Hippocampal formation (tissue), 2 donors: ENCODE results near the gene RARA.

Experiments used
- DNase-seq, 2 donors: peaks; one replicate each; lab custom pipeline; 2025; lab: John Stamatoyannopoulos, UW

RARA gene

DNA sequence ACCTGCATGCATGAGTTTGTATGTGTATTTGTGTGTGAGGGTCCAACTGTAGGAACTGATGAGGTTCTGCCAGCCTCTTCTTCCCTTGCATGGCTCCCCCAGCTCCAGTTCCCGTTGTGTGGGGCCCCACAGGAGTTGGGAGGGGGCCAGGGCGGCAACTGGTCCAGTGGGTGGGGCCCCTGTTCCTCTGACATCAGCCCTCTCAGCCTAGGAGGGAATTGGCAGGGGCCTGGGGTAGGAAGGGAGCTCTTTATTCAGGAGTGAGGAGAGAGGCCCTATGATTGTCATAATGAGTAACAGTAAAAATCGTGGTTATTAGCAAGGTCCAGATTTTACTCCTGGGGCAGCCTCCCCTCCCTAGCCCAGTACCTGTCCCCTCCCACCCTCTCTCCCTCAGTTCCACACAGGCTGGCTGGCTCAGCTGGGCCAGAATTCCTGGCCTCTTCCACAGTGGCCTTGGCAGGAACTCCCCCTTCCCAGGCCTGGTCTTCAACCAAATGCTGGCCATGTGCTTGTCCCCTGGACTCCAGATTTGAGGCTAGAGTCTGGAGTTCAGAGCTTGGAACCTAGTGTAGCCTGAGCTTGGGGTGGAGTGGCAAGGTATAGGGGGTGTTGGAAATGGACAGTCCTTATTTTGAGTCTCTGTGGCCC, 18.9 kb downstream of the RARA start:
- DNase-seq, result no peak

DNA sequence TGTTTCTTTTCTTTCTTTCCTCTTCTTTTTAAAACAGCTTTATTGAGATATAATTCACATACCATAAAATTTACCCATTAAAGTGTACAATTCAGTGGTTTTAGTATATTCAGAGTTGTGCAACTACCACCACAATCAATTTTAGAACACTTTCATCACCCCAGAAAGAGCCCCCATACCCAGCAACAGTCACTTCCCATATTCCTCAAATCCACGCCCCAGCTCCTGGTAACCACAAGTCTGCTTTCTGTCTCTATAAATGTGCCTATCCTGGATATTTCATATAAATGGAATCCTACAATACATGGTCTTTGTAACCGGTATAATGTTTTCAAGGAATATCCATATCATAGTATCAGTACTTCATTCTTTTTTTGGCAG, 19.4 kb downstream of the RARA start:
- DNase-seq, result no peak

DNA sequence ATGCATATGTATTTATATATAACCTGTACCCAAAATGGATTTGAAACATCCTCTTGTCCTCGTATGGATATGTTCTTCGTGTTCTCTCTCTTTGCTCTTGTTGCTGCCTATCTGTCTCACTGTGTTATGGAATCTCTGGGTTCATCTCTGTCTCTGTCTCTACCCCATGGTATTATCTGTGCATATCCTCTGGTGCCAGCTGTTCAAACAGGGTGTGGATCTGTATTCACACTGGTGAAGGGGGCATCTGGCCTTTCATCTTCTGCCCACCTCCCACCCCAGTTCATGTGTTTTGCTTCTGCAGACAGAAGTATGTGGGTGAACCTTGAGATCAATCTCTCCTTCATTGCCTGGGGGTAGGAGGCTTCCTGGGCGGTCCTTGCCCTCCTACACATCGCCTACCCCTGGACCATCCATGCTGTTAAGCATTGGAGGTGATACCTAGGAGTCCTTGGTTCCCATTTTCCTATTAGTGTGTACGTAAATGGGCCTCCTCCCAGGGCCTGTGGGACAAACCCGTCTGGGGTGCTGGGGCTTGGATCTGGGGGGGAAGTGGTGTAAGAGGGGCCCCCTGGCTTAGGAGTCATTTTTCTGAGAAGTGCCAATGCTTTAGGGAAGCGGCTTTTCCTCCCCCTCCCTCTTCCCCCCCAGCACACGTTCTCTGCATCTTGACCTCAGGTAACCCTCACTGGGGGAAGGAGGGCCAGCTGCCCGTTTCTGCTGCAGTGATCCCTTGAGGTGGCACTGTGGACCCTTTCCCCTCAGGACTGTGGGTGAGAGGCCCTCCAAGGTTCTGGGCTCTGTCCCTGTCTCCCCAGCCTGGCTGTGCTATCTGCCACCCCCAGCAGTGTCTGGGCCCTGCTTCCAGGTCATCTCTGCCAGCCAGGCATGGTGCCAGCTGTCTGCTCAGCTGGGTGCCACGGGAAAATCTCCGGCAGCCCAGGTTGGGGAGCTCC, 21.1 kb downstream of the RARA start:
- DNase-seq, result no peak

DNA sequence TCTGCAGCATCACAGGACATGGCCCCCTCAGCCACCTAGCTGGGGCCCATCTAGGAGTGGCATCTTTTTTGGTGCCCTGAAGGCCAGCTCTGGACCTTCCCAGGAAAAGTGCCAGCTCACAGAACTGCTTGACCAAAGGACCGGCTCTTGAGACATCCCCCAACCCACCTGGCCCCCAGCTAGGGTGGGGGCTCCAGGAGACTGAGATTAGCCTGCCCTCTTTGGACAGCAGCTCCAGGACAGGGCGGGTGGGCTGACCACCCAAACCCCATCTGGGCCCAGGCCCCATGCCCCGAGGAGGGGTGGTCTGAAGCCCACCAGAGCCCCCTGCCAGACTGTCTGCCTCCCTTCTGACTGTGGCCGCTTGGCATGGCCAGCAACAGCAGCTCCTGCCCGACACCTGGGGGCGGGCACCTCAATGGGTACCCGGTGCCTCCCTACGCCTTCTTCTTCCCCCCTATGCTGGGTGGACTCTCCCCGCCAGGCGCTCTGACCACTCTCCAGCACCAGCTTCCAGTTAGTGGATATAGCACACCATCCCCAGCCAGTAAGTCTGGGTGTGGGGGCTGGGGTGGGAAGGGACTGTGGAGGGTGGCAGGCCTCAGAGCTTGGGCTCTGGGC, 22.0 kb downstream of the RARA start:
- DNase-seq, result no peak

DNA sequence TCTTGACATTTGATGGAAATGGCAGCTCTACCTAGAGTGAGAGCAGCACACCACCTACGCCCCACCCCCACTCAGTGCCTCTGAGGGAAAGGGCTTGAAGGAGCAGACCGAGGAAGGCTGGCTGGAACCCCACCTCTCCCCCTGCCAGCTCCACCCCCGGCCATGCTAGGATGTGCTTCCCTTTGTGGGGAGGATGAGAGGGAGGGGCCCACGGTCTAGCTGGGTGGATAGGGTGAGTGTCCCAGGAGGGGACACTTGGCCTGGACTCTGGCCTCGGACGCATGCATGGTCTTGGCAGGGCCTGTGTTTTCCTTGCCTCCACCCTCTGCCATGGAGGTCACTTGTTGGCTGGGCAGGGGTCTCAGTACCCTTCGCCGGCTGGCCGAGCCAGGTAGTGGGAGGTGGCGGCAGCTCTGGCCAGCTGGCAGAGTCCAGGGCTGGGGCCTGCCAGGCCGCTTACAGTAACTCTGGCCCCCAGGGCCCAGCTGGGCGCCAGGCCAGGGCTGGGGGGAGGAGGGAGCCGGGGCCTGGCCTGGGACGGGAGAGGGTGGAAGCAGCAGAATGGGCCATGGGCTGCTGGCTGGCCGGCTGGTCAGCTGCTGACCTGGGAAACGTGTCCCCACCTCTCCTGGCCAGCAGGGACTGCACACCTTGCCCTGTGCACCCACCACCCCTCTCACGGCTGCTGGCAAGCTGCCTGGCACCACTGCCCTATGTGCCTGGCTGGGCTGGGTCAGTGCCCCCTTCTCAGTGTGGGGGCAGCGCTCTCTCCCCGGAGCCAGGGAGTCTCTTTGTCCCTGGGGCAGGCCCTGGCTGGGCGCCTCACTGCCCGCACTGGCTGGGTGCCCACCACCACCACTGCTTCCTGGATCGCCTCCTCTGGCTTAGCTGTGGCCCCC, 23.0 kb downstream of the RARA start:
- DNase-seq, result peak; percentile 50 to 70

DNA sequence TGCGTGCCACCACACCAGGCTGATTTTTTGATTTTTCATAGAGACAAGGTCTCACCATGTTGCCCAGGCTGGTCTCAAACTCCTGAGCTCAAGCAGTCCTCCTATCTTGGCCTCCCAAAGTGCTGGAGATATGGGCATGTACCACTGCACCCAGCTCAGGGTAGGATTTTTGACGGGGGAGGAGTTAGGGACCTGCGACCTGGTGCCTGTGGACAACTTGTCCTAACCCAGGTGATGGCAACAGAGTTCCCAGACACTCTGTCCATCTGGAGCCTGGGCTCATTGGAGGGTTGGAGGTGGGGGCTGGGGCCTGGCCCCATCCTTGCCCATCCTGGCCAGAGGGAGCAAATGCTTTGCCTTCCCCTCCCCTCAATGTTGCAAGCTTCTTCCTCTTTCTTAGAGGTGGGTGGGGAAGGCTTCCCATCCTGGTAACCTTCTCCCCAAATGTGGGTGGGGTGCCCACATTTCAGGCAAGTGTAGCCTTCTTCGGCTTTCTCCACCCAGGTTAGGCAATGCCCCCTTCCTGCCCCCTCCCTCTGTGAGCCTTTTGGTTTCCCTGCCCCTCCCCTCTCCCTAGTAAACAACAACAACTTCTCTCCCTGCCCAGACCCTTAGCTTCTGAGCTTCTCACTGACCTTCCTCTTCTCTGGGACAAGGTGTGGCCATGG, 24.9 kb downstream of the RARA start:
- no peak for DNase-seq

DNA sequence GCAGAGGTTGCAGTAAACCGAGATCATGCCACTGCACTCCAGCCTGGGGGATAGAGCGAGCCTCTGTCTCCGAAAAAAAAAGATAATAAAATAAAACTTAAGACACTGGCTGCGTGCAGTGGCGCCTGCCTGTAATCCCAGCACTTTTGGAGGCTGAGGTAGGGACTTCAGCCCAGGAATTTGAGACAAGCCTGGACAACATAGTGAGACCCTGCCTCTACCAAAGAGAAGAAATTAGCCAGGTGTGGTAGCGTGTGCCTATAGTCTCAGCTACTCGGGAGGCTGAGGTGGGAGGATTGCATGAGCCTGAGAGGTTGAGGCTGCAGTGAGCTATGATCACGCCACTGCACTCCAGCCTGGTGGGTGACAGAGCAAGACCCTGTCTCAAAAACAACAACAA, 26.6 kb downstream of the RARA start:
- no peak for DNase-seq

DNA sequence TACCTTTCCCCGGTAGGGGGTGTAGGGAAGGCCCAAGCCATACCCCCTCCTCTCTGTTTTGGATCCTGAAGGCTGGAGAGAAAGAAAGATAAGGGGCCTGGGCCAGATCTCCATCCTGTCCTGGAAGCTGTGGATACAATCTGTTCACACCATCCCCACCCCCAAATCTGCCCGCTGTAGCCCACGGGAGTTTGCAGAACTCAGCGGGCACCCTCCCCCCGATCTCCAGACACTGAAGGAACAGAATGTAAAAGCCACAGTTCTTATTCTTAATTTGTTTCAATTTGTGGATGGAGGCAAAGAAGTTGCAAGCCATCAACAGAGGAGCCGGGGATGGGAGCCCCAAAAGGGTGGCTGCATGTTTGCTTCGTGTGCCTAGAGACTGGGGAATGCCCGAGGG, 28.4 kb downstream of the RARA start:
- DNase-seq, result no peak

DNA sequence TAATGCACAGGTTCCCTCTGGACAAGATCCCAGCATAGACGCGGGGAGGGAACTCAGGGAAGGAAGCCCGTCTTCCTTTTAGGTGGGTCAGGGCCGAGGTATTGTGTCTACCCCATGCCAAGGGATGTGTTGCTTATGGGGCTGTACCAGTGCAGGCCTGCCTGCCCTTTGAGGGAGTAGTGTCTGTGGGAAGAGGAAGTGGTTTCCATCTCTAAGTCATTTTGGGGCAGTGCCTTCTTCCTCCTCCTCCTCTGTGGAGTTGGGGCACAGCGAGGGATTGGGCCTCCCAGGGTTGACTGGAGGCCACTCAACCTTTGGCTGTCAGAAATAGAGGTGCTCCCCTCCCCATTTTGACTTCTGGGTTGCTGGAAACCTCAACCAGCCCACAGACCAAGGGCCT, 29.1 kb downstream of the RARA start:
- no peak for DNase-seq

DNA sequence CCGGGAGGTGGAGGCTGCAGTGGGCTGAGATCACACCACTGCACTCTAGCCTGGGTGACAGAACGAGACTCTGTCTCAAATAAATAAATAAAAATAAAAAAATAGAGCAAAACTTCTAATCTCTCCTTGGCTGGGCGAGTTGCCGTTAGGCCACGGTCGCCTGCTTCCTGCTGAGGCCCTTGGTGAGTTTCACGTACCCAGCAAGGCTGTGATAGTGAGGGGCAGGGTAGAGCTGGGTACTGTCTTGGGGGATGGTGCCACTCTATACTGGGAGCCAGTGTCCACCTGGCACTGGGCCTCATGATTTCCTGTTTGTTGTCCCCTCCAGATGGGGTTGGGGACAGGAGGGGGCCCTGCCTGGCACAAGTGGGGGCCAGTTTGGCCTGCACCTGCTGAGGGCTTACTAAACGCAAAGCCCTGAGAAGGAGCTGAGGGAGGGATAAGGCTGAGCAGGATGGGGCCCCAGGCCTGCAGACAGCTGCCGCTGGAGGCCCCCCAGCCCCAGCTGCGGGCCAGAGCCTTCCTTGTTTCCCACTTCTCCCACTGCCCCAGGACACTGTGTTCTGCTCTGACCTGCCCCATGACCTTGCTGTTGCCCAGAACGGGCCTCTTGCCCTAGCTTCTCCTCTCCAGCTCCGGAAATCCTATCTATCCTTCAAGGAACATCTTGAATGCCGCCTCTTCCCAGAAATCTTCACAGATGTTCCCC, 30.1 kb downstream of the RARA start:
- DNase-seq, result no peak

DNA sequence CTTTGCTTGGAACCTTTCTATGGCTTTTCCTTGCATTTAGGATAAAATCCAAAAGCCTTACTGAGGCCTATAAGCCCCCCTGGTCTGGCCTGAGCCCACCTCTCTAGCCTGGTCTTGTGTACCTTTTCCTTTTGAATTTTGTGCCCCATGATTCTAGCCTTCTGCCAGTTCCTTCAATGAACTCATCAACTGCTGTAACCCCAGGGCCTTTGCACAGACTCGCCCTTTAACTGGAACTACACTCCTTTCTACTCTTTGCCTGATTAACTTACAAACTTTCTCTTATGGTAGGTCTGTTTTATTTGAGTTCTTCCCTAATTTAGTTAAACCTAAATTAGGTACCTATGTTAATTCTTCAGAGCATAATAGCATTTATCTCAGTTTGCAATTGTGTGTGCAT, 31.3 kb downstream of the RARA start:
- no peak for DNase-seq

DNA sequence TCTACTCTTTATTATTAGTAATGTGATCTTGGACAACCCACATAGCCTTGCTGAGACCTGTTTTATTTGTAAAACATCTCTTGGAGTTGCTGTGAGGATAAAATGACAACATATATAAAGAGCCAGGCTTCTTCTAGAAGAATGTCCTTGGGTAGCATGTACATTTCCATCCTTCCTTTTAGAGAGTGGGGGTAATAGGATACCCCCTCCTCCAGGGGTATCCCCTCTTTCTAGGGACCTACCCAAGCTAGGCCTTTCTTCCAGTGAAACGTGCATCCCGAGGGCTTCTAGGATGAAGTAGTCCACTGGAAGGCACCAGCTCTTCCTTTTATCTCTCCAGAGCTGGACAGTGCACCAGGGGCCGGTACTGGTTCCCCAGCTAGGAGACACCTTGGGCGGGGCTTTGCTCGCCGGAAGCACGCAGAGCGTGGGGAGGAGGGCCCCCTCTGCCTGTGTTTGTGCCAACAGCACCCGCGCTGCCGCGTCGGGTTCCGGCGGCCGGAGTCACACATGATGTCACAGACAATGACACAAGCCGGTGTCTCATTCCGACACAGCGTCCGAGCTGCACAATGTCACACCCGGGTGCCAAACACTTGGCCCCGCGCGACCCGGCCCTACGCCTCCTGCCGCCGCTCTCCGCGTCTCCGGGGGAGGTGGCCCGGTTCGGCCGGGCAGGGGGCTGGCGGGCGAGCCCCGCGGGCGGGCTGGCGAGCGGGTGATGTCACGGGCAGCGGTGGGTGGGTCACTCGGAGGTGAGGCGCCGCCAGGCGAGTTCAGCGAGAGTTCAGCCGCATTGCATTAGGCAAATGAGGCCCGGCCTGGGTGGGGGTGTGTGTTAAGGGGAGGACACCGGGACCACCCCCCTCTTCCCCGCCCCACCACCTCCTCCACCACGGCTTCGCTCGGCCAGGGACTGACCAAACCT, 32.2 kb downstream of the RARA start:
- peak in 1 of 2 donors; percentile 41 for DNase-seq

DNA sequence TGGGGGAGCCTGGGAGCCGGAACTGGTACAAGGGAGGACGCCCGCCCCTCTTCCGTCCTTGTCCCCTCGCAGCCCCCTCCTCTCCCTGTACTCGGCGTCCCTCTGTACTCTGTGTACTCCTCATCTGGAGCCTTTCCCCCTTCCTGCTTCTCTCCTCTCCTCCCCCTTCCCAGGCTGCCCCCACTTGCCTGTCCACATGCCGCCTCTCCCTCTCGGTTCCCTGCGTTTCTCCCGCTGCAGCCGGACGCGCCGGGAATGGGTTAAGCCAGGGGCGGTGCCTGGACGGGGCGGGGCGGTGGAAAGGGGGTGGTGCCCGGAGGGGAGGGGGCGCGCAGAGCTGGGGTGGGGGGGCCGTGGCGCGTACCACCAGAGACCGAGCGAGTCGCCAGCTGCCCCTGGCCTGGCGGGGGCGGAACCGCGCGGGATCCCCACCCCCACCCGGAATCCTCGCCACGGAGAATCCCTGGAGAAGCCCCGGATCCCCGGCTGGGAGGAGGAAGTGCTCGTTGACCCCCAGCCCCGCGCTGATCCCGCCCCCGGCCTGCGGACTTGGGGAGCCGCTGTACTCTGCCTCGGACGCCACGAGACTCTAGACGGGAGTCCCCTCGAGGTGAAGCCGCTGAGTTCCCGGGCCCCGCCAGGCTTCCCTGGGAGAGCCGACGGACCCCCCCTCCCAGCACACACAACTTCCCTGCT, 33.0 kb downstream of the RARA start:
- no peak for DNase-seq

DNA sequence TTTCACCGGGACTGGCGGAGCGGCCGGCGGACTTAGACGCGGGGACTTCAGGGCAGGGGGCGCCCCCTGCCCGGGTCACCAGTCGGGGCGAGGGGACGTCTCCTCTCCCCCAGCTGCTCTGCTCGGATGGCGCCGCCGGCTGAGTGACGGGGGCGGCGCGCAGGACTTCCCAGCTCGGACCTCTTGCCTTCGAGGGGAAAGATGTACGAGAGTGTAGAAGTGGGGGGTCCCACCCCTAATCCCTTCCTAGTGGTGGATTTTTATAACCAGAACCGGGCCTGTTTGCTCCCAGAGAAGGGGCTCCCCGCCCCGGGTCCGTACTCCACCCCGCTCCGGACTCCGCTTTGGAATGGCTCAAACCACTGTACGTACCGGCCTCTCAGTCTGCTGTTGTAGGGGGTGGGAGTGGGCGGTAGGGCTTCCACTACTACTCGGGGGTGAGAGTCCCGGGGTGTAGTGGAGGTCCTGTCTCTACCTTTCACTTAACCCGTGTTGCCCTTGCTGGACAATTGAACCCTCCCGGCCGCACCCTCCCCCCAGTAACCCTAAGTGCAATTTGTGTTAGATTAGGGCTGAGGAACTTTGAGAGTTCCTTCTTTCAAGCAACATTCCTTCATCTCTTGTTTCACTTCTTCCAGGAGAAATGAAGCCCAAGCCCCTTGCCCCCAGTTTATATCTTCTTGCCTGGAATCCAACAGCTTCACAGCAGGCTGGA, 33.7 kb downstream of the RARA start:
- DNase-seq, result no peak

DNA sequence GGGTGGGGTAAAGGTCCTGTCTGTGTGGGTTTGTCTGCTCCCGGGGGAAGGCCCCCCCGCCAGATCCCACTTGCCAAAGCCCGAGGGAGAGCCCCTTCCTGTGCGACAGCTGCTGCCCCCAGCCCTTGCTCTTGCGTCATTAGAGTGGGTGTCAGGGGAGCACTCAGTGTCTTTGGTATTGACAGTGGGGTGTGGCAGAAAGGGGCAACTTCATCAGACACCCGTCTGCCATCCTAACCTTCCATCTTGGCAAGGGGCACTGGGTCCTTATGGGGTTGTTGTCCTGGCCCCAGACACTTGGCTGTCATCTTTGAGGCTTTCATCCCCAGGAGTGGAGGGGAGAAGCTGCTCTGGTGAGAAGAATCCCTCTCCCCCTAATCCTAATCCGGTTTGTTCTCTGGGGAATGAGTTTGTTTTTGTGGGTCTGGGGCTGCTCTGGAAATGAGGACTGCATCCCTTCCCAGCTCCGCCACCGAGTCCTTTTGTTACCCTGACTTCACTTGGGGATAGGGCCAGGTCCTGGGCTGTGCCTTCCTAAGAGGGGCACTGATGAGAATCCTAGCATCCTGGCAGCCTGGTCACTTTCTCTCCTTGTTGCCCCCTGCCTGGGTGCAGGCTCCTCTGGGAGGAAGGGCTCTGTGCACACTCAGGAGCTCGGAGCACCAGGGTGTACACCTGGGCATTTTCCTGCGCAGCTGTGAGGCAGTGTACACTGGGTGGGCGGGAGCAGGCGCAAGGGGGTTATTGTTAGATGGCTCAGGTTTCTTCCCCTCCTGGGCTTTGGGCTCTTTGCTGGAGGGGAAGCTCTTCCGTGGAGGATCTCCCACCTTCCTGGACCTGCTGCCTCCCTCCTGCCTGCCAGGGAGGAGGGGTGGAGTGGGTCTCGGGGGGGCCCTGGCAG, 34.5 kb downstream of the RARA start:
- DNase-seq, result no peak

DNA sequence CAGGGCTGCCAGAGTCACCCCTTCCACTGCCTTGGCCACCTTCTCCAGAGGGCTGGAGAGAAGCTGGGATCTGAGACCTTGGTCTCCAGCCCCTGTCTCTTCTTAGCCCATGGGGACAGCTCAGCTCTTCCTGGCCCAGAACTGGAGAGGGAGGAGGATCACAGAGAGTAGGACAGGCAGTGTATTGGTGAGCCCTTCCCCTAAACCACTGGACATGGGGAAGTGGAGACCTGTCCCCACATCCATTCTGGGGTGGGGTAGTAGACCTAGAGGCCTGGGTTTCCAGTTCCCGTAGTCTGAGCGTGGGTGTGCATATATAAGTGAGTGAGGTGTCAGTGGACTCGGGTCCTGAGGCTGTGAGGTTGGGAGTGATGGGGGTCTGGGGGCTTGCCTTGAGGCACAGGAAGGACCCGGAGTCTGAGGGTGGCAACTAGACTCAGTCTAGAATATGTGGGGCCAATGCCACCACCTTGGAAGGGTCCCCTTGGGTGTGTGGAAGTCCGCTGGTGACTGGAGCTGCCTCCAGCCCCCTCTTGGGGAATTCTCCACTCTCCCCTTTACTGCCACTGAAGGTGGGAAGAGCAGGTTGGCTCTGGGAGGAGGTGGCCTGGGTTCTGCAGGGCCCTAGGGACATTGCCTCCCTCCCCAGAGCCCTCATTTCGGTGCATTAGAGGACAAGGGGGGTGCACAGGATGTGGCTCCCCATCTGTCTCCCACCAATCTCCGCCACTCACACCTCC, 35.6 kb downstream of the RARA start:
- DNase-seq, result no peak
